ENCODE measurements around the gene MAG. TPM values are rescaled to one million over a fixed set of nuclear protein-coding genes. Genes with fewer than 3 reads are reported as not detected.

Gene MAG
- 0.81 TPM for total RNA-seq

- ATAC-seq (no peak), DNase-seq (ENCODE audit: low spot score) (no peak)
Observed at GRCh38 chr19:35291916-35292315, at the start of gene MAG. Gene MAG, plus strand, starts transcription at chr19:35292161. Its CDS starts 3,248 bp downstream, at chr19:35295409.

DNA sequence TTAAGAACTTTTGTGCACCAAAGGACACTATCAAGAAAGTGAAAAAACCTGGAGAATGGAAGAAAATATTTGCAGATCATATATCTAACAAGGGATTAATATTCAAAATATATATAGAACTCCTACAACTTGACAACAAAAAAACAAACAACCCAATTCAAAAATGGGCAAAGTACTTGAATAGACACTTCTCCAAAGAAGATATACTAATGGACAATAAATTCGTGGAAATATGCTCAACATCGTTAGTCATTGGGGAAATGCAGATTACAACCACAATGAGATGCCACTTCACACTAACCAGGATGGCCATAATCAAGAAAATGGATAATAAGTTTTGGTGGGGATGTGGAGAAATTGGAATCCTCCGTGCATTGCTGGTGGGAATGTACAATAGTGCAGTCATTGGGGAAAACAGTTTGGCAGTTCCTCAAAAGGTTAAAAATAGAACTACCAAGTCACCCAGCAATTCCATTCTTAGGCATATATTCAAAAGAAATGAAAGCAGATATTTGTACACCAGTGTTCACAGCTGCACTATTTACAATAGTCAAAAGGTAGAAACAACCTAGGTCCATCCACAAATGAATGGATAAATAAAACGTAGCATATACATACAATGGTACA, 45.4 kb upstream of the MAG start:
- DNase-seq (ENCODE audit: low spot score) (no peak), ATAC-seq (no peak)

DNA sequence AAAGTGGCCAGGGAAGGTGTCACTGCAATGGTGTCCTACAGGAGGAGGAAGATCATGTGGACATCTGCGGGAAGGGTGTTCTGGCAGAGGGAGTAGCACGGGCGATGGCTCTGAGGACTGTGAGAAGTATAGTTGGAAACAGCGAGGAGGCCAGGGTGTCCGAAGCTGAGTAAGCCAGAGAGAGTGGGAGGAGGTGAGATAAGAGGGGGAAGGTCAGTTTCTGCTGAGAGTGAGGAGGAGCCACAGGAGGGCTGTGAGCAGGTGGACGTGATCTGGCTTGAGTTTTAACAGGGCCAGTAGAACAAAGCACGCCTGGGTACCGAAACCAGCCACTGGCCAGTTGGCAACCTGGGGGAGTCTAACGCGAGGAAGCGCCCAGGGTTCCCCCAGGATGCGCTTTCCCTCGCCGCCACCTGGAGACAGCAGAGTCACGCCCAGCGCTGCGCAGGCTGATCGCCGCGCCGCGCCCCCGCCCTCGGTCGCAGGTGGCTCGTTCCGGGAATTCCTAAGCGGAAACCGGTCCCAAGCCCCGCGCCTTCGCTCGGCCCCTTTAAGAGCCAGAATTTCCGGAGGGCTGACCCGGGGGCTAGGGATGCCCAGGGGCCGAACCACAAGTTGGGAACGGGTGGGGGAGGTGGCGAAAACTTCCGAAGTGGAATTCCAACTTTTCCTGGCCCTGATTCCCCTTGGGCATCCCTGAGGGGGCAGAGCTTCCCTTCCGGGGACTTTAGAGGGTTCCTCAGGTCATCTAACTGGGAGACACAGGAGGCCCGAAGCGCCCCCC, 44.2 kb upstream of the MAG start:
- DNase-seq (ENCODE audit: low spot score) (peak; percentile 94), ATAC-seq (peak; percentile 76)

DNA sequence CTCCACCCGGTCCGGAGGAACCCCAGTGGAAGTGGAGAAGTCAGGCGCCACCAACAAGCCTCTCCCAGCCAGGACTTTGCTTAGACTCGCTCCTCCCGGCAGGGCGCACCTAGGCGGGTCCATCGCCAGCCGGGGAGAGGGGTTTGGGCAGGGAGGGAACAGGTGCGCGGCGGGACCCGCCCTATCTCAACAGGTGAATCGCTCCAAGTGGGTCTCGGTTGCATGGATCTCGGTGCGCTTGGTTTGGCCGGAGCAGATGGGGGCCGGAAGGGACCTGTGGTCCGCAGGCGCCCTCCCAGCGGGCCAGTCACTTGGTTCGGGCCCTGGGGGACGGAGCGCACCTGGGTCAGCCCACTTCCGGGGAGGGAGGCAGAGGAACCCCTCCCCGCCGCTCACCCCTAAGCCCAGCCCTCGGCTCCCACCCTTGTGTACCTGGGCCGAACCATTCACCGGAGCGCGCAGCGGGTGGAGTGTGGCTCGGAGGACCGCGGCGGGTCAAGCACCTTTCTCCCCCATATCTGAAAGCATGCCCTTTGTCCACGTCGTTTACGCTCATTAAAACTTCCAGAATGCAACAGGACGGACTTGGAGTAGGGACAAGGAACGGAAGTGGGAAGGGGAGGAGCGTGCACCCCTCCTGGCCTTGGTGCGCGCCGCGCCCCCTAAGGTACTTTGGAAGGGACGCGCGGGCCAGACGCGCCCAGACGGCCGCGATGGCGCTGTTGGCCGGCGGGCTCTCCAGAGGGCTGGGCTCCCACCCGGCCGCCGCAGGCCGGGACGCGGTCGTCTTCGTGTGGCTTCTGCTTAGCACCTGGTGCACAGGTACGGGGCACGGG, 43.4 kb upstream of the MAG start, which contains the start of gene LSR:
Gene LSR, plus strand, starts transcription at position 693 of the 836 bp plus-strand sequence. Its CDS starts 21 bp downstream, at position 714.
- DNase-seq (ENCODE audit: low spot score) (peak; percentile 93), ATAC-seq (peak; percentile 87)

DNA sequence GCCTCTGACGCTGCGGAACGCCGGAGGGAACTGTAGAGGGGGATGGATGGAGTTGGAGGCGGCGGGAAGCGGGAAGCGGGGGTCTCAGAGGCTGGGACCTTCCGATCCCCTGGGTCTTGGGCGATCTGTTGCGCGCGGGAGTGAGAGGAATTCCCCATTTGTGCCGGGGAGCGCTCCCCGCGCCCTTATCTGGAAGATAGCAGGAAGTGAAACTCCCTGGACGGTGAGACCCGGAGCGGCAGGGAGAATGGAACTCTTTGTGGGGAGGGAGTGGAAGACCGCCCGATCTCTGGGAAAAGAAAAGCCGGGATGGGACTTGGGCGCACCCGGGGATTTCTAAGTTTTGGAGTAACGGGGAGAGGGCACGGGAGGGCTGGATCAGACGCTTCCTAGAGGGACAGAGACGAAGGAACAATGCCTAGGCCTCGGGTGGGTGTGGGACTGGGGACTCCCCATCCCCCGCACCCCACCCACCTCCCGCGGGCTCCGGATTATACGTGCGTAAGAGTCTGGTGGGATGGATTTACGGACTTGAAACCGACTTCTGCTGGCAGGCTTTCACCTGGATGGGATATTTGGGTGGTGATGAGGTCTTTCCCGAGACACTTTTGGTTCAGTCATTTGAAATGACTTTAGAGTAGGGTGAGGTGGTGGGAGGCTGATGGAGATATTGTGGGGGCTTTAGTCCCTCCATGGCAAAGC, 42.7 kb upstream of the MAG start:
- DNase-seq (ENCODE audit: low spot score) (no peak), ATAC-seq (no peak)

GRCh38 chr19:35249848-35250711, 41.9 kb upstream of the MAG start:
- peak; percentile 77 for DNase-seq (ENCODE audit: low spot score)

GRCh38 chr19:35251456-35251855, 40.5 kb upstream of the MAG start:
- ATAC-seq (no peak), DNase-seq (ENCODE audit: low spot score) (peak; percentile 26)

More at GRCh38 chr19:35249848-35250711, 41.9 kb upstream of the MAG start:
- ATAC-seq, result peak; percentile 20

- DNase-seq (ENCODE audit: low spot score), result peak; percentile 38
Observed at GRCh38 chr19:35253316-35254286, 38.4 kb upstream of the MAG start.

GRCh38 chr19:35254341-35255297, 37.3 kb upstream of the MAG start:
- peak; percentile 26 for DNase-seq (ENCODE audit: low spot score)
- ATAC-seq, result no peak

More at GRCh38 chr19:35253316-35254286, 38.4 kb upstream of the MAG start:
- no peak for ATAC-seq

DNA sequence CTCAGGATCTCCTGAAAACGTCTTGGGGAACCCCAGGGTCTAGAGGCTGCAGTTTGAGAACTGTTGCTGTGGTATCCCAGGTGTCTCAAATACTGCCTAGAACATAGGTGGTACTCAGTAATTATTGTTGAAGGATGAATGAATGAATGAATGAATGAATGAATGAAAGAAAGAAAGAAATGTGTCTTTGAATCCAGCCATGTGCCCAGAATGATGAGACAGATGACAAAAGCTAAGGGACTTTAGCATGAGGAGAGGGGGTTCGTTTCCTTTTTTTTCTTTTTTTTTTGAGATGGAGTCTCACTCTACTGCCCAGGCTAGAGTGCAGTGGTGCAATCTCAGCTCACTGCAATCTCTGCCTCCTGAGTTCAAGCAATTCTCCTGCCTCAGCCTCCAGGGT, 35.4 kb upstream of the MAG start:
- DNase-seq (ENCODE audit: low spot score), result no peak
- no peak for ATAC-seq

GRCh38 chr19:35257113-35257461, 34.9 kb upstream of the MAG start:
- no peak for ATAC-seq
- DNase-seq (ENCODE audit: low spot score), result no peak

- DNase-seq (ENCODE audit: low spot score), result peak; percentile 41
- no peak for ATAC-seq
Observed at GRCh38 chr19:35260694-35261304, 31.2 kb upstream of the MAG start.

GRCh38 chr19:35261356-35262100, 30.4 kb upstream of the MAG start:
- DNase-seq (ENCODE audit: low spot score) (peak; percentile 41), ATAC-seq (no peak)

GRCh38 chr19:35262101-35262761, 29.7 kb upstream of the MAG start:
- ATAC-seq (no peak), DNase-seq (ENCODE audit: low spot score) (peak; percentile 48)

GRCh38 chr19:35264268-35265125, 27.5 kb upstream of the MAG start:
- DNase-seq (ENCODE audit: low spot score) (peak; percentile 40), ATAC-seq (no peak)
